Transverse colon (tissue), 4 donors: ENCODE measurements around the gene OR52E2.

Source experiments
- CTCF ChIP-seq, 5 experiments: fragments of 200-600 bp in 3 of 5; fragments of 450-650 bp in 2 of 5; sonication (generic) in 3 of 5; IDR thresholded peaks; 1 replicate in 2 of 5; 2 replicates in 3 of 5; pipeline ENCODE4 v1.5.1; 2016 to 2017; ENCODE audit warnings: antibody characterized with exemption in 5 of 5, inconsistent platforms in 3 of 5, mild to moderate bottlenecking in 2 of 5, moderate library complexity in 1 of 5
- POLR2AphosphoS5 ChIP-seq, 3 donors: sonication (generic); formaldehyde crosslinking; IDR thresholded peaks; one replicate each; pipeline ENCODE4 v1.6.1; 2016; ENCODE audit warnings: antibody characterized with exemption in 3 of 3

GRCh38 chr11:5081405-5081804 is 22.0 kb upstream of the OR52E2 start:
- TF ChIP-seq CTCF (IDR thresholded peaks at IDR 0.05) = no peak
- TF ChIP-seq POLR2AphosphoS5 (IDR thresholded peaks at IDR 0.05) = no peak
